ENCODE measurements around the gene CADM1. TPM values are rescaled to one million over a fixed set of nuclear protein-coding genes. Genes with fewer than 3 reads are reported as not detected.

CADM1 gene
- total and polyA plus RNA-seq, 9 of the 15 experiments (the other 6 are each of a cell fraction or from before 2014, with no cell fraction given) = 0.42 TPM; not detected in 8

DNA sequence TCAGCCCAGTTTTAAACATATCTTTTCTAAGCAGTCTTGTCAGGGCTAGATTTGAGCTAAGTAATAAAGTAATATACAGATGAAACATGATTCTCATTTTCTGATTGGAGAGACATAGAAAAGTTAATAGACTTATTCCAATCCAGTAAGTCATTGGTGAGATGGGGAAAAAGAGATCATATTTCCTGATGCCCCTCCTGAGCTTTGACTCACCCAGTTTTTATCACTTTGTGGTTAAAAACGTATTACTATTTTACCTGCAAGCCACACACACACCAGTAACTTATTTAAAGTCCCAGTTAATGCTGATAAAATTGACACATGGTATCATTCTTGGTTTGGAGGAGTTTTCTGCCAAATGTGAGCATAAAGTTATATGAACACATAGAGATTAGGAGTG, 306.8 kb downstream of the CADM1 start (continued):
- no peak for TF ChIP-seq FOXK2 (conservative IDR thresholded peaks at IDR 0.05 in 1 of 2, IDR thresholded peaks at IDR 0.05 in 1 of 2; ENCODE audit: low read depth in 2 of 2)

DNA sequence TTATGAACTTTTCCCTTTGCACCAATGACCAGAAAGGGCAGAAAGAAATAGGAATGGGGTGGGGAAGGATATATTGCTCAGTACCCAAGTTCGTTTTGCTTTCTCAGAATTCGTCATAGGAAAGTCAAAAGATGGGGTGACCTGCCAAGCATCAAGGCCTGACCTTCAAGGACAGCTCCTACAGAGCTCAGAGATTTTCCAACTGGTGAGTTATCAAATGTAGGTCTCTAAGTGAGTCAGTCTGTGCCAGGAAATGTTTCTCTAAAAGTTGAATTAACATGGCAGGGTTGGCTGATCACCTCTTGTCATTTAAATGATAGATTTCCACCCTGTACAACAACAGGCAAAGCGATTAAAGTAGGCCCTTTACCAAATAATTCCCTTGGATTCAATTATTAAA, 307.2 kb downstream of the CADM1 start:
- intact Hi-C loops (cut with micrococcal nuclease) (no loop called here), in situ Hi-C loops (cut with MboI) (no loop called here)
- no peak for FAIRE-seq
- ChIA-PET POLR2A (interaction anchor here (1.2 kb wide), 1 partner anchor 16 kb away, joined by 3 read pairs; no protein-coding TSS in a partner anchor), CTCF (ENCODE audit: low intra/inter-chr PET ratio) (no interaction called here)
- Histone ChIP-seq H4K20me1 (replicated peaks; ENCODE audit: control insufficient read depth, insufficient read depth, low read length) (0 out of 2 replicates have a peak, but pooled peaks cover 5% of the 10 kb centered on the region), H3K9me3 (replicated peaks; ENCODE audit: control insufficient read depth, insufficient read depth, low read depth, low read length) (no peaks in the 10 kb centered on the region), H3K79me2 (ENCODE audit: control insufficient read depth, insufficient read depth, low read length) (no peaks in the 10 kb centered on the region), H3K4me3 (no peak overlapping the region), H3K4me1 (replicated peaks in 1 of 2; ENCODE audit: control insufficient read depth in 2 of 2, insufficient read depth in 2 of 2, low read length in 2 of 2) (no peaks in the 10 kb centered on the region), H3K4me2 (ENCODE audit: insufficient read depth, low read length) (no peak overlapping the region), H3K27me3 (ENCODE audit: control insufficient read depth in 2 of 2, insufficient read depth in 2 of 2, low read length in 2 of 2) (no peaks in the 10 kb centered on the region), H3K9me1 (ENCODE audit: control insufficient read depth, insufficient read depth, low read length) (no peaks in the 10 kb centered on the region), H3K36me3 (ENCODE audit: control insufficient read depth, insufficient read depth, low read length) (no peaks in the 10 kb centered on the region), H2AFZ (ENCODE audit: low read depth, low read length) (no peak overlapping the region), H3K9ac (ENCODE audit: insufficient read depth in 1 of 2, low read depth in 2 of 2, low read length in 2 of 2) (no peak overlapping the region), H3K27ac (ENCODE audit: extremely low read depth, low read depth, low read length) (no peak overlapping the region)
- no peak for ATAC-seq
- 2% methylated on average over 3 of the region's 3 CpGs for WGBS (ENCODE audit: insufficient coverage, low coverage, missing lambda C conversion rate)
- no peak for DNase-seq (ENCODE audit: extremely low read depth in 1 of 4, low spot score in 3 of 4)
- no TSS peak for BruUV-seq (replicated peaks)
- TF ChIP-seq, protein P1, sequence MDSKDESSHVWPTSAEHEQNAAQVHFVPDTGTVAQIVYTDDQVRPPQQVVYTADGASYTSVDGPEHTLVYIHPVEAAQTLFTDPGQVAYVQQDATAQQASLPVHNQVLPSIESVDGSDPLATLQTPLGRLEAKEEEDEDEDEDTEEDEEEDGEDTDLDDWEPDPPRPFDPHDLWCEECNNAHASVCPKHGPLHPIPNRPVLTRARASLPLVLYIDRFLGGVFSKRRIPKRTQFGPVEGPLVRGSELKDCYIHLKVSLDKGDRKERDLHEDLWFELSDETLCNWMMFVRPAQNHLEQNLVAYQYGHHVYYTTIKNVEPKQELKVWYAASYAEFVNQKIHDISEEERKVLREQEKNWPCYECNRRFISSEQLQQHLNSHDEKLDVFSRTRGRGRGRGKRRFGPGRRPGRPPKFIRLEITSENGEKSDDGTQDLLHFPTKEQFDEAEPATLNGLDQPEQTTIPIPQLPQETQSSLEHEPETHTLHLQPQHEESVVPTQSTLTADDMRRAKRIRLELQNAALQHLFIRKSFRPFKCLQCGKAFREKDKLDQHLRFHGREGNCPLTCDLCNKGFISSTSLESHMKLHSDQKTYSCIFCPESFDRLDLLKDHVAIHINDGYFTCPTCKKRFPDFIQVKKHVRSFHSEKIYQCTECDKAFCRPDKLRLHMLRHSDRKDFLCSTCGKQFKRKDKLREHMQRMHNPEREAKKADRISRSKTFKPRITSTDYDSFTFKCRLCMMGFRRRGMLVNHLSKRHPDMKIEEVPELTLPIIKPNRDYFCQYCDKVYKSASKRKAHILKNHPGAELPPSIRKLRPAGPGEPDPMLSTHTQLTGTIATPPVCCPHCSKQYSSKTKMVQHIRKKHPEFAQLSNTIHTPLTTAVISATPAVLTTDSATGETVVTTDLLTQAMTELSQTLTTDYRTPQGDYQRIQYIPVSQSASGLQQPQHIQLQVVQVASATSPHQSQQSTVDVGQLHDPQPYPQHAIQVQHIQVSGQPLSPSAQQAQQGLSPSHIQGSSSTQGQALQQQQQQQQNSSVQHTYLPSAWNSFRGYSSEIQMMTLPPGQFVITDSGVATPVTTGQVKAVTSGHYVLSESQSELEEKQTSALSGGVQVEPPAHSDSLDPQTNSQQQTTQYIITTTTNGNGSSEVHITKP (IDR thresholded peaks at IDR 0.05; ENCODE audit: partially characterized antibody) = no peak
- TF ChIP-seq, protein P2, sequence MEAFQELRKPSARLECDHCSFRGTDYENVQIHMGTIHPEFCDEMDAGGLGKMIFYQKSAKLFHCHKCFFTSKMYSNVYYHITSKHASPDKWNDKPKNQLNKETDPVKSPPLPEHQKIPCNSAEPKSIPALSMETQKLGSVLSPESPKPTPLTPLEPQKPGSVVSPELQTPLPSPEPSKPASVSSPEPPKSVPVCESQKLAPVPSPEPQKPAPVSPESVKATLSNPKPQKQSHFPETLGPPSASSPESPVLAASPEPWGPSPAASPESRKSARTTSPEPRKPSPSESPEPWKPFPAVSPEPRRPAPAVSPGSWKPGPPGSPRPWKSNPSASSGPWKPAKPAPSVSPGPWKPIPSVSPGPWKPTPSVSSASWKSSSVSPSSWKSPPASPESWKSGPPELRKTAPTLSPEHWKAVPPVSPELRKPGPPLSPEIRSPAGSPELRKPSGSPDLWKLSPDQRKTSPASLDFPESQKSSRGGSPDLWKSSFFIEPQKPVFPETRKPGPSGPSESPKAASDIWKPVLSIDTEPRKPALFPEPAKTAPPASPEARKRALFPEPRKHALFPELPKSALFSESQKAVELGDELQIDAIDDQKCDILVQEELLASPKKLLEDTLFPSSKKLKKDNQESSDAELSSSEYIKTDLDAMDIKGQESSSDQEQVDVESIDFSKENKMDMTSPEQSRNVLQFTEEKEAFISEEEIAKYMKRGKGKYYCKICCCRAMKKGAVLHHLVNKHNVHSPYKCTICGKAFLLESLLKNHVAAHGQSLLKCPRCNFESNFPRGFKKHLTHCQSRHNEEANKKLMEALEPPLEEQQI (IDR thresholded peaks at IDR 0.05) = no peak
- TF ChIP-seq, protein P3, sequence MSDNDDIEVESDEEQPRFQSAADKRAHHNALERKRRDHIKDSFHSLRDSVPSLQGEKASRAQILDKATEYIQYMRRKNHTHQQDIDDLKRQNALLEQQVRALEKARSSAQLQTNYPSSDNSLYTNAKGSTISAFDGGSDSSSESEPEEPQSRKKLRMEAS (CRISPR knock-in tag; IDR thresholded peaks at IDR 0.05) = no peak
- TF ChIP-seq C11orf30 (IDR thresholded peaks at IDR 0.05; ENCODE audit: low read depth) (no peak), TFAM (CRISPR knock-in tag; conservative IDR thresholded peaks at IDR 0.05) (no peak), ZNF780A (CRISPR knock-in tag; IDR thresholded peaks at IDR 0.05) (no peak), IFI16 (CRISPR knock-in tag; IDR thresholded peaks at IDR 0.05) (no peak), ZNF184 (CRISPR knock-in tag; IDR thresholded peaks at IDR 0.05) (no peak), GABPB1 (CRISPR knock-in tag; IDR thresholded peaks at IDR 0.05) (no peak)
- TF ChIP-seq, protein P4, sequence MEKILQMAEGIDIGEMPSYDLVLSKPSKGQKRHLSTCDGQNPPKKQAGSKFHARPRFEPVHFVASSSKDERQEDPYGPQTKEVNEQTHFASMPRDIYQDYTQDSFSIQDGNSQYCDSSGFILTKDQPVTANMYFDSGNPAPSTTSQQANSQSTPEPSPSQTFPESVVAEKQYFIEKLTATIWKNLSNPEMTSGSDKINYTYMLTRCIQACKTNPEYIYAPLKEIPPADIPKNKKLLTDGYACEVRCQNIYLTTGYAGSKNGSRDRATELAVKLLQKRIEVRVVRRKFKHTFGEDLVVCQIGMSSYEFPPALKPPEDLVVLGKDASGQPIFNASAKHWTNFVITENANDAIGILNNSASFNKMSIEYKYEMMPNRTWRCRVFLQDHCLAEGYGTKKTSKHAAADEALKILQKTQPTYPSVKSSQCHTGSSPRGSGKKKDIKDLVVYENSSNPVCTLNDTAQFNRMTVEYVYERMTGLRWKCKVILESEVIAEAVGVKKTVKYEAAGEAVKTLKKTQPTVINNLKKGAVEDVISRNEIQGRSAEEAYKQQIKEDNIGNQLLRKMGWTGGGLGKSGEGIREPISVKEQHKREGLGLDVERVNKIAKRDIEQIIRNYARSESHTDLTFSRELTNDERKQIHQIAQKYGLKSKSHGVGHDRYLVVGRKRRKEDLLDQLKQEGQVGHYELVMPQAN (IDR thresholded peaks at IDR 0.05; ENCODE audit: borderline replicate concordance) = no peak
- TF ChIP-seq, protein P5, sequence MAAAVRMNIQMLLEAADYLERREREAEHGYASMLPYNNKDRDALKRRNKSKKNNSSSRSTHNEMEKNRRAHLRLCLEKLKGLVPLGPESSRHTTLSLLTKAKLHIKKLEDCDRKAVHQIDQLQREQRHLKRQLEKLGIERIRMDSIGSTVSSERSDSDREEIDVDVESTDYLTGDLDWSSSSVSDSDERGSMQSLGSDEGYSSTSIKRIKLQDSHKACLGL (CRISPR knock-in tag; IDR thresholded peaks at IDR 0.05; ENCODE audit: borderline replicate concordance, poor library complexity, severe bottlenecking) = no peak

Data from K562 (cell line).